B cell (primary cell): ENCODE measurements around the gene KCNK4. TPM values are rescaled to one million over a fixed set of nuclear protein-coding genes. Genes with fewer than 3 reads are reported as not detected.
A peak's percentile ranks its signal among the peaks of the same experiment; 100 is the strongest.

Experiments used
- ATAC-seq: fragments of 200-7000 bp; cut with Tn5 transposase; one replicate; pipeline ENCODE4 v1.10.0; 2021; ENCODE audit warnings: low read depth, mild to moderate bottlenecking, moderate number of reproducible peaks, moderate library complexity
- CTCF ChIA-PET: fragments of 350-600 bp; sonication (Branson Sonifier 250); formaldehyde crosslinking; loops from one replicate; lab custom pipeline; 2021; ENCODE audit warnings: antibody characterized with exemption, inconsistent platforms; lab: Charles Lee
- POLR2A ChIA-PET: fragments of 350-600 bp; sonication (Branson Sonifier 250); formaldehyde crosslinking; loops from one replicate; lab custom pipeline; 2021; ENCODE audit warnings: antibody characterized with exemption; lab: Charles Lee
- DNase-seq: peaks from one replicate; pipeline ENCODE4 v3.0.0; 2013
- H2AFZ ChIP-seq: 2 replicates; pipeline ENCODE4 v1.6.1; 2012; ENCODE audit warnings: mild to moderate bottlenecking, low read depth, low read length; ENCODE audit not compliant: insufficient read depth, poor library complexity, severe bottlenecking
- H3K27ac ChIP-seq, 2 donors: 1 replicate in 1 of 2; 2 replicates in 1 of 2; pipeline ENCODE4 v1.5.1; 2012 to 2013; ENCODE audit warnings: low read length in 2 of 2, mild to moderate bottlenecking in 2 of 2, moderate library complexity in 1 of 2
- H3K27me3 ChIP-seq, 4 experiments: fragments of 200-600 bp in 1 of 4; sonication (generic) in 1 of 4; replicated peaks in 1 of 4; 1 replicate in 2 of 4; 2 replicates in 2 of 4; pipeline versions ENCODE4 v1.6.1 to v1.7.0; 2013 to 2016; ENCODE audit warnings: low read length in 3 of 4, mild to moderate bottlenecking in 2 of 4, mixed read lengths in 1 of 4, moderate library complexity in 1 of 4; ENCODE audit not compliant: insufficient read depth in 4 of 4, control insufficient read depth in 3 of 4; ENCODE audit errors: control extremely low read depth in 1 of 4
- H3K36me3 ChIP-seq, 2 experiments: replicated peaks in 1 of 2; 1 replicate in 1 of 2; 2 replicates in 1 of 2; pipeline versions ENCODE4 v1.6.1 to v1.7.1; 2013; ENCODE audit warnings: low read length in 1 of 2; ENCODE audit not compliant: insufficient read depth in 2 of 2, control insufficient read depth in 1 of 2; ENCODE audit errors: control extremely low read depth in 1 of 2, extremely low read depth in 1 of 2
- H3K4me1 ChIP-seq, 2 donors: fragments of 200-600 bp in 1 of 2; sonication (generic) in 1 of 2; 1 replicate in 1 of 2; 2 replicates in 1 of 2; pipeline versions ENCODE4 v1.5.1 to v1.6.1; 2013 to 2017; ENCODE audit warnings: low read length in 2 of 2; ENCODE audit not compliant: control insufficient read depth in 2 of 2, insufficient read depth in 2 of 2
- H3K4me2 ChIP-seq: replicated peaks from 2 replicates; pipeline ENCODE3; 2012; ENCODE audit warnings: mild to moderate bottlenecking, low read depth, low read length; ENCODE audit not compliant: poor library complexity, severe bottlenecking
- H3K4me3 ChIP-seq, 5 experiments: fragments of 200-600 bp in 1 of 5; sonication (generic) in 1 of 5; 1 replicate in 3 of 5; 2 replicates in 2 of 5; pipeline versions ENCODE4 v1.5.1 to v1.7.0; 2011 to 2016; ENCODE audit warnings: low read length in 4 of 5, mild to moderate bottlenecking in 4 of 5, low read depth in 2 of 5, control low read depth in 1 of 5, moderate library complexity in 1 of 5; ENCODE audit not compliant: insufficient read depth in 1 of 5; ENCODE audit errors: control extremely low read depth in 1 of 5, extremely low read depth in 1 of 5
- H3K79me2 ChIP-seq: fragments of 200-600 bp; sonication (generic); one replicate; pipeline ENCODE4 v1.6.0; 2016; ENCODE audit warnings: low read length; ENCODE audit not compliant: control insufficient read depth, insufficient read depth
- H3K9ac ChIP-seq: fragments of 200-600 bp; sonication (generic); 2 replicates; pipeline ENCODE4 v1.6.1; 2017; ENCODE audit warnings: mild to moderate bottlenecking, low read length, moderate library complexity
- H3K9me3 ChIP-seq, 3 donors: one replicate each; pipeline versions ENCODE4 v1.6.1 to v1.7.1; 2013; ENCODE audit warnings: low read length in 2 of 3; ENCODE audit not compliant: control insufficient read depth in 2 of 3, insufficient read depth in 1 of 3; ENCODE audit errors: control extremely low read depth in 1 of 3
- H4K20me1 ChIP-seq: 2 replicates; pipeline ENCODE4 v1.6.0; 2012; ENCODE audit warnings: mild to moderate bottlenecking, low read length; ENCODE audit not compliant: insufficient read depth, control insufficient read depth, poor library complexity, severe bottlenecking
- H3K27ac Mint-ChIP-seq: one replicate; pipeline ENCODE4 v1.8.0; 2021; ENCODE audit warnings: mixed read lengths
- H3K27me3 Mint-ChIP-seq: one replicate; pipeline ENCODE4 v1.8.0; 2021; ENCODE audit warnings: mixed read lengths
- H3K4me1 Mint-ChIP-seq: one replicate; pipeline ENCODE4 v1.8.0; 2021; ENCODE audit warnings: mixed read lengths
- H3K4me3 Mint-ChIP-seq: one replicate; pipeline ENCODE4 v1.8.0; 2021; ENCODE audit warnings: mixed read lengths
- H3K9me3 Mint-ChIP-seq: one replicate; pipeline ENCODE4 v1.8.0; 2022; ENCODE audit warnings: mixed read lengths; ENCODE audit not compliant: insufficient read depth
- CTCF ChIP-seq: fragments of 200-600 bp; IDR thresholded peaks from one replicate; pipeline ENCODE4 v1.8.0; 2022; ENCODE audit warnings: antibody characterized with exemption, mild to moderate bottlenecking
- EZH2 ChIP-seq: IDR thresholded peaks from 2 replicates; pipeline ENCODE4 v1.6.1; 2012; ENCODE audit warnings: borderline replicate concordance, low read depth, mild to moderate bottlenecking, moderate library complexity, low read length; ENCODE audit not compliant: insufficient read depth, poor library complexity, severe bottlenecking
- WGBS: methylation state at CpG from one replicate; pipeline ENCODE4 v1.1.5; 2013; ENCODE audit warnings: missing lambda C conversion rate; ENCODE audit not compliant: insufficient coverage; 5-methylcytosine and 5-hydroxymethylcytosine counted together
- intact Hi-C: fragments of 100-400 bp; cut with micrococcal nuclease; formaldehyde crosslinking; loops from one replicate; pipeline ENCODE4 v1.10.0; 2022
- polyA plus RNA-seq: library from polyadenylated mRNA; depleted of rRNA; stranded (reverse); fragments of >200 nt; gene quantifications from 2 replicates; pipeline ENCODE4 v1.2.3, GENCODE V29; 2012
- total RNA-seq, 2 donors: library from RNA; stranded (reverse); fragments of 120-200 nt in 1 of 2; gene quantifications; 1 replicate in 1 of 2; 2 replicates in 1 of 2; pipeline versions ENCODE4 v1.2.3 to v1.2.4, GENCODE V29; 2013 to 2022

The KCNK4 gene
- total and polyA plus RNA-seq, 2 donors (not counting 1 experiment from before 2014, with no cell fraction given), result 0.32 TPM; not detected in 1

GRCh38 chr11:64291752-64292459, 804 bp downstream of the KCNK4 start:
- Mint-ChIP-seq H3K4me1 (peaks cover 8% of the 10 kb centered on the region), H3K9me3 (no peaks in the 10 kb centered on the region), H3K27me3 (peaks cover 38% of the 10 kb centered on the region), H3K27ac (no peak overlapping the region), H3K4me3 (no peak overlapping the region)
- H3K36me3 ChIP-seq, result no peaks in the 10 kb centered on the region
- DNase-seq (peak; percentile 61), ATAC-seq (peak; percentile 35)
- ChIA-PET POLR2A (interaction anchor here (1.6 kb wide), 1 partner anchor 23 kb away, joined by 4 read pairs; no protein-coding TSS in a partner anchor), CTCF (interaction anchor here (1.5 to 6.8 kb wide), 2 partner anchors 11 to 48 kb away, joined by 3 to 47 read pairs; partner anchors contain the start of gene CATSPERZ)
- H3K9ac ChIP-seq, result peak overlapping the region; percentile 43
- peaks cover 28% of the 10 kb centered on the region for H4K20me1 ChIP-seq
- intact Hi-C loops, result no loop called here
- H3K9me3 ChIP-seq, result peaks cover 0 to 13% (median 0%) of the 10 kb centered on the region in 3 donors
- 2% methylated on average over 96 of the region's 96 CpGs for WGBS
- peak overlapping the region; percentile 89 for H3K4me2 ChIP-seq
- TF ChIP-seq CTCF (no peak), EZH2 (peak; percentile 91)
- peaks cover 3% of the 10 kb centered on the region for H3K79me2 ChIP-seq
- H3K4me1 ChIP-seq, result peaks cover 8 to 24% of the 10 kb centered on the region in 2 donors
- no peak overlapping the region for H2AFZ ChIP-seq
- peaks cover 0 to 58% (median 42%) of the 10 kb centered on the region in 4 experiments for H3K27me3 ChIP-seq
- peak overlapping the region in 3 of 5 experiments; percentile 32 to 54 (median 45) for H3K4me3 ChIP-seq
- H3K27ac ChIP-seq, result no peak overlapping the region
